ENCODE results near the gene HELZ2. TPM values are rescaled to one million over a fixed set of nuclear protein-coding genes. Genes with fewer than 3 reads are reported as not detected.

HELZ2 gene
- total and polyA plus RNA-seq, 9 donors = 1.8 to 19.6 (median 13.0) TPM

DNA sequence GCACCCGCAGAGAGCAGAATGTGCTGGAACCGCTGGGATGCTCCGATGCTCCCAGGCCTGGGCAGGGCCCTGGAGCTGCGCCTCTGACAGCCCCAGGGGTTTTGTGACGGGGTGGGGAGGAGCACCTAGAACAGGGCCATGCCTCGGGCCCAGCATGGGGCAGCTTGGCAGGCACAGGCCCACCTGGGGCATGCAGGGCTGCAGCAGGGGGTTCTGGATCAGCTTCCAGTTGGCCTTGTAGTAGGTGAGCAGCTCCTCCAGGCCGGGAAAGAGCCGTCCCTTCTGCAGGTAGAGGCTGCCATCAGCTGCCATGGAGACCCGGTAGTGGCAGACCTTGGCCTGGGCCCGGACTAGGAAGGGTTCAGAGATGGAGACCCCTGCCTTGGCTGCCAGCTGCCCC, 30.9 kb downstream of the HELZ2 start:
- intact Hi-C loops (cut with DNase I) = no loop called here
- DNase-seq = no peak
- TF ChIP-seq CTCF (IDR thresholded peaks at IDR 0.05) (no peak), POLR2A (IDR thresholded peaks at IDR 0.05) (no peak), EP300 (IDR thresholded peaks at IDR 0.05) (no peak)
- Histone ChIP-seq H3K4me3 (no peak overlapping the region), H3K27me3 (no peaks in the 10 kb centered on the region), H3K36me3 (no peaks in the 10 kb centered on the region), H3K27ac (no peak overlapping the region), H3K9me3 (no peaks in the 10 kb centered on the region), H3K4me1 (ENCODE audit: insufficient read depth) (no peaks in the 10 kb centered on the region)
- WGBS, 3 donors = 87 to 95% (median 90%) methylated on average over 7 to 10 of the region's 10 CpGs

DNA sequence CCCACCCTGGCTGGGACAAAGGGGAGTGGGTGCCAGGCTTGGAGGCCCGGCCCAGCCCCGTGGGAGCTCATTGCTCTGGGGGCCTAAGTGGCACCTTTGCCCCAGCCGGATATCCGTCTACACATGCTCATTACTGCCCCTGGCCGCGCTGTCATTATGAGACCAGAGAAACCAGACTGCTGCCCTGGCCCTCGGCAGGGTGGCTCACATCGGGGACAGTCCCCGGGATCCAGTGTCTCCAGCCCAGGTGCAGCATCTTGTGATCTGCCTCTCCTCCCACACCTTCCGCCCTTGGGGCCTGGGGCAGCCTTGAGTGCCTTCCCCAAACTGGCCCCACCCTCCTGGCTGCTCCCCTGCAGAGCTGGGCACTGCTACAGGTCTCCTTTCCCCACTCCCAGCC, 31.3 kb downstream of the HELZ2 start:
- Histone ChIP-seq H3K4me1 (ENCODE audit: insufficient read depth) (peaks cover 1% of the 10 kb centered on the region), H3K9me3 (no peaks in the 10 kb centered on the region), H3K27me3 (no peaks in the 10 kb centered on the region), H3K27ac (no peak overlapping the region), H3K4me3 (no peak overlapping the region), H3K36me3 (no peaks in the 10 kb centered on the region)
- intact Hi-C loops (cut with DNase I) = no loop called here
- 67 to 79% (median 75%) methylated on average over 10 of the region's 10 CpGs for WGBS, 3 donors
- TF ChIP-seq EP300 (IDR thresholded peaks at IDR 0.05) (no peak), CTCF (IDR thresholded peaks at IDR 0.05) (no peak), POLR2A (IDR thresholded peaks at IDR 0.05) (no peak)
- DNase-seq = no peak

DNA sequence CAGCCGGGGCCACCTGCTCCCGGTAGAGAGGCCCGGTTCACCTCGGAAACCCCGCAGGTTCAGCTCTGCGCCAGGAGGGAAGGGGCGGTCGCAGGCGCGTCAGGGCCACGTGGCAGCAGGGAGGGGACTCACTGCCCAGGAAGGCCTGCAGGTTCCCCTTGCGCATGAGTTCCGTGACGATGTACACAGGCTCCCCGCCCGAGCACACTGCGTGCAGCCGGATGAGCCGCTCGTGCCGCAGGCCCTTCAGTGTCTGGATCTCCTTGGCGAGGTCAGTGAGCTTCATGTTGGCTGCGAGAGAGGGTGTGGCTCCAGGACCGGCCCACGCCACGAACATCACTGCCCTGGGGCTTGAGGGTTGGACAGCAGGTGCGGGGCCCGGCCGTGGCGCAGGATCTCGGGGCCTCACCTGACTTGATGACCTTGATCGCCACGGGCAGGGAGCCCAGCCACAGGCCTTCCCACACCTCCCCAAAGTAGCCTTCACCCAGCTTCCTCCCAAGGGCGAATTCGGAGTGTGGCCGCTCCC, 31.9 kb downstream of the HELZ2 start:
- H3K9me3 ChIP-seq = no peaks in the 10 kb centered on the region
- no peak for TF ChIP-seq POLR2A (IDR thresholded peaks at IDR 0.05)
- 28 to 48% (median 33%) methylated on average over 19 to 36 of the region's 36 CpGs for WGBS, 3 donors
- intact Hi-C loops (cut with DNase I) = no loop called here
- H3K27ac ChIP-seq = no peak overlapping the region
- no peak for DNase-seq
- no peaks in the 10 kb centered on the region for H3K36me3 ChIP-seq
- H3K4me1 ChIP-seq (ENCODE audit: insufficient read depth) = peaks cover 2% of the 10 kb centered on the region
- H3K27me3 ChIP-seq = no peaks in the 10 kb centered on the region
- H3K4me3 ChIP-seq = no peak overlapping the region

GRCh38 chr20:63541371-63541770, 32.7 kb downstream of the HELZ2 start:
- DNase-seq = no peak
- WGBS, 3 donors = 85 to 91% (median 85%) methylated on average over 27 to 28 of the region's 28 CpGs
- peaks cover 2% of the 10 kb centered on the region for H3K4me1 ChIP-seq (ENCODE audit: insufficient read depth)
- no peaks in the 10 kb centered on the region for H3K36me3 ChIP-seq
- TF ChIP-seq EP300 (IDR thresholded peaks at IDR 0.05) (no peak), CTCF (IDR thresholded peaks at IDR 0.05) (no peak), POLR2A (IDR thresholded peaks at IDR 0.05) (no peak)
- no peak overlapping the region for H3K27ac ChIP-seq
- no peaks in the 10 kb centered on the region for H3K9me3 ChIP-seq
- H3K4me3 ChIP-seq = no peak overlapping the region
- intact Hi-C loops (cut with DNase I) = no loop called here
- H3K27me3 ChIP-seq = no peaks in the 10 kb centered on the region

DNA sequence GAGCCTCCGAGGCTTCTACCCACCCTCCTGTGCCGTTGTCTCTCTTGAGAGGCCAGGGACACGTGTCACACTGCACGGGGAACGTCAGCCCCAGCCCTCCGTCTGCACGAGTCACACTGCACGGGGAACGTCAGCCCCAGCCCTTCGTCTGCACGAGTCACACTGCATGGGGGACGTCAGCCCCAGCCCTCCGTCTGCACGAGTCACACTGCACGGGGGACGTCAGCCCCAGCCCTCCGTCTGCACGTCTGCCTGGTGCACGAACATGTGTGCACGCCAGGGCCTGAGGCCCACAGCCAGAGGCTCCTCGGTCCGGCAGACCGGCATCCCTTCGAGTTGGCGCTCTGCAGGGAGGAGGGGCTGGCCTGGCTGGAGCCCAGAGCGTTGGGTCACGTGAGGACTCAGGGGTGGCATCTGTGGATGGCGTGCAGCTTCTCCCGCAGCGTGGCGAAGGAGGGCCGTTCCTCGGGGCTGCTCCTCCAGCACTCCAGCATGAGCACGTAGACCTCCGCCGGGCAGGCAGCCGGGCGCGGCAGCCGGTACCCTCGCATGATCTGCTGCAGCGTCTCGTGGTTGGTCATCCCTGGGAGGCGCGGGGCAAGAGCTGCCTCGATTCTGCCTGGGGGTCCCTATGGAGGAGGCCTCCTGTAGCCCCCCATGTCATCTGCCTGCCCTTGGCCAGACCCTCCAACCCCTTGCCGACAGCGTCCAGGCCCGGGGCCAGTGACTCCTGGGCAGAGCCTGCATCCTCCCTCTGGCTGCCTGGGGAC, 33.4 kb downstream of the HELZ2 start:
- intact Hi-C loops (cut with DNase I) = no loop called here
- H3K9me3 ChIP-seq = no peaks in the 10 kb centered on the region
- DNase-seq = no peak
- no peak for TF ChIP-seq EP300 (IDR thresholded peaks at IDR 0.05)
- no peak for TF ChIP-seq POLR2A (IDR thresholded peaks at IDR 0.05)
- no peak for TF ChIP-seq CTCF (IDR thresholded peaks at IDR 0.05)
- peaks cover 2% of the 10 kb centered on the region for H3K4me1 ChIP-seq (ENCODE audit: insufficient read depth)
- no peaks in the 10 kb centered on the region for H3K36me3 ChIP-seq
- no peak overlapping the region for H3K4me3 ChIP-seq
- WGBS, 3 donors = 74 to 78% (median 77%) methylated on average over 42 to 49 of the region's 49 CpGs
- no peak overlapping the region for H3K27ac ChIP-seq
- H3K27me3 ChIP-seq = no peaks in the 10 kb centered on the region
